ENCODE measurements around the gene TMEM121. TPM values are rescaled to one million over a fixed set of nuclear protein-coding genes. Genes with fewer than 3 reads are reported as not detected.

TMEM121 gene
- polyA plus RNA-seq, 1 of the 3 experiments (the other 2 are of a cell fraction) = 9.1 TPM

- no peaks in the 10 kb centered on the region for H3K36me3 ChIP-seq (replicated peaks in 1 of 2; ENCODE audit: control insufficient read depth in 1 of 2, insufficient read depth in 2 of 2, low read length in 1 of 2)
- H2AFZ ChIP-seq (ENCODE audit: low read depth) = no peak overlapping the region
- no peaks in the 10 kb centered on the region for H3K79me2 ChIP-seq (ENCODE audit: insufficient read depth)
- TF ChIP-seq TEAD4 (IDR thresholded peaks at IDR 0.05; ENCODE audit: borderline replicate concordance, insufficient read depth) (no peak), REST (IDR thresholded peaks at IDR 0.05; ENCODE audit: low read depth, low read length) (no peak), GATA2 (CRISPR knock-in tag; IDR thresholded peaks at IDR 0.05) (no peak), NRF1 (IDR thresholded peaks at IDR 0.05; ENCODE audit: low read depth, low read length) (no peak), SMC3 (IDR thresholded peaks at IDR 0.05; ENCODE audit: low read depth, low read length) (no peak), POLR2AphosphoS5 (IDR thresholded peaks at IDR 0.05; ENCODE audit: low read depth, low read length) (no peak), PBX3 (IDR thresholded peaks at IDR 0.05) (no peak), USF2 (IDR thresholded peaks at IDR 0.05; ENCODE audit: borderline replicate concordance, low read depth, low read length) (no peak)
- WGBS (ENCODE audit: low lambda C conversion rate) = 96% methylated on average over 15 of the region's 36 CpGs
- H3K27ac ChIP-seq (ENCODE audit: low read depth in 2 of 2, low read length in 1 of 2) = no peak overlapping the region
- H3K4me1 ChIP-seq (ENCODE audit: control insufficient read depth in 1 of 2, insufficient read depth in 2 of 2, low read depth in 1 of 2, low read length in 1 of 2) = no peaks in the 10 kb centered on the region
- H3K9ac ChIP-seq = no peak overlapping the region
- no peaks in the 10 kb centered on the region for H4K20me1 ChIP-seq (ENCODE audit: insufficient read depth)
- H3K9me2 ChIP-seq = no peaks in the 10 kb centered on the region
- POLR2A ChIA-PET = no interaction called here
- no peaks in the 10 kb centered on the region for H3K27me3 ChIP-seq (ENCODE audit: insufficient read depth)
- H3K4me2 ChIP-seq = no peak overlapping the region
- no peak for DNase-seq
- no peaks in the 10 kb centered on the region for H3F3A ChIP-seq (replicated peaks; ENCODE audit: insufficient read depth)
- no peak overlapping the region for H3K4me3 ChIP-seq (ENCODE audit: low read depth in 2 of 2, low read length in 1 of 2)
- CTCF ChIA-PET = interaction anchor here (0.6 to 1.4 kb wide), 2 partner anchors 9 kb away, joined by 4 to 5 read pairs; no protein-coding TSS in a partner anchor
- H3K9me3 ChIP-seq = no peaks in the 10 kb centered on the region
These were observed 27.7 kb upstream of the TMEM121 start for GRCh38 chr14:105498430-105499255.

All from SK-N-SH (cell line).